Liver (tissue), 9 donors: ENCODE measurements around the gene FOXK1. TPM values are rescaled to one million over a fixed set of nuclear protein-coding genes. Genes with fewer than 3 reads are reported as not detected.

ENCODE experiments used
- DNase-seq: peaks from one replicate; pipeline ENCODE4 v3.0.0-alpha.2; 2017; ENCODE audit warnings: low spot score
- H3K27ac ChIP-seq, 2 donors: one replicate each; pipeline ENCODE4 v1.7.0; 2013; ENCODE audit warnings: inconsistent platforms in 2 of 2, low read length in 2 of 2, control low read depth in 1 of 2, low read depth in 1 of 2, mild to moderate bottlenecking in 1 of 2
- H3K27me3 ChIP-seq, 4 donors: one replicate each; pipeline versions ENCODE4 v1.6.1 to v1.7.0; 2013; ENCODE audit warnings: low read length in 3 of 4, inconsistent platforms in 1 of 4, mild to moderate bottlenecking in 1 of 4, moderate library complexity in 1 of 4; ENCODE audit not compliant: control insufficient read depth in 4 of 4, insufficient read depth in 4 of 4
- H3K36me3 ChIP-seq, 4 donors: one replicate each; pipeline versions ENCODE4 v1.6.1 to v1.7.0; 2013; ENCODE audit warnings: low read length in 3 of 4, mild to moderate bottlenecking in 3 of 4, low read depth in 1 of 4, moderate library complexity in 1 of 4; ENCODE audit not compliant: control insufficient read depth in 4 of 4, insufficient read depth in 3 of 4
- H3K4me1 ChIP-seq, 4 donors: one replicate each; pipeline versions ENCODE4 v1.6.1 to v1.7.0; 2013; ENCODE audit warnings: low read length in 3 of 4, mild to moderate bottlenecking in 3 of 4, moderate library complexity in 1 of 4; ENCODE audit not compliant: control insufficient read depth in 4 of 4, insufficient read depth in 4 of 4
- H3K4me3 ChIP-seq, 3 donors: one replicate each; pipeline versions ENCODE4 v1.6.1 to v1.7.0; 2013; ENCODE audit warnings: low read length in 3 of 3, control low read depth in 1 of 3, low read depth in 1 of 3, mild to moderate bottlenecking in 1 of 3
- H3K9ac ChIP-seq, 2 donors: one replicate each; pipeline ENCODE4 v1.7.0; 2013; ENCODE audit warnings: low read length in 2 of 2, mild to moderate bottlenecking in 2 of 2, moderate library complexity in 2 of 2, control low read depth in 1 of 2, low read depth in 1 of 2
- H3K9me3 ChIP-seq, 4 donors: one replicate each; pipeline versions ENCODE4 v1.6.1 to v1.7.0; 2013; ENCODE audit warnings: low read length in 3 of 4; ENCODE audit not compliant: control insufficient read depth in 4 of 4
- EGR1 ChIP-seq, 2 donors: IDR thresholded peaks; 2 replicates each; pipeline ENCODE4 v1.6.1; 2016 to 2018; ENCODE audit warnings: antibody characterized with exemption in 2 of 2, low read depth in 2 of 2
- FOXA1 ChIP-seq: IDR thresholded peaks from 2 replicates; pipeline ENCODE4 v1.6.1; 2016; ENCODE audit warnings: antibody characterized with exemption
- FOXA2 ChIP-seq: IDR thresholded peaks from 2 replicates; pipeline ENCODE4 v1.6.1; 2016; ENCODE audit warnings: antibody characterized with exemption
- GABPA ChIP-seq, 2 donors: IDR thresholded peaks in 1 of 2; conservative IDR thresholded peaks in 1 of 2; 2 replicates each; pipeline ENCODE4 v1.6.1; 2016; ENCODE audit warnings: antibody characterized with exemption in 2 of 2, mild to moderate bottlenecking in 1 of 2, moderate library complexity in 1 of 2
- HNF4A ChIP-seq, 2 donors: conservative IDR thresholded peaks; 2 replicates each; pipeline ENCODE4 v1.6.1; 2016; ENCODE audit warnings: antibody characterized with exemption in 2 of 2, mild to moderate bottlenecking in 2 of 2
- HNF4G ChIP-seq: IDR thresholded peaks from 2 replicates; pipeline ENCODE4 v1.6.1; 2016; ENCODE audit warnings: antibody characterized with exemption
- JUND ChIP-seq, 2 donors: IDR thresholded peaks; 2 replicates each; pipeline ENCODE4 v1.6.1; 2016; ENCODE audit warnings: antibody characterized with exemption in 2 of 2
- NR2F2 ChIP-seq: IDR thresholded peaks from 2 replicates; pipeline ENCODE4 v1.6.1; 2016; ENCODE audit warnings: antibody characterized with exemption
- RAD21 ChIP-seq, 2 donors: IDR thresholded peaks; 2 replicates each; pipeline ENCODE4 v1.6.1; 2016; ENCODE audit warnings: antibody characterized with exemption in 2 of 2, mild to moderate bottlenecking in 2 of 2
- RXRA ChIP-seq, 2 donors: IDR thresholded peaks; 2 replicates each; pipeline ENCODE4 v1.6.1; 2017 to 2018; ENCODE audit warnings: antibody characterized with exemption in 2 of 2, mild to moderate bottlenecking in 1 of 2
- SP1 ChIP-seq: IDR thresholded peaks from 2 replicates; pipeline ENCODE4 v1.6.1; 2018; ENCODE audit warnings: antibody characterized with exemption, mild to moderate bottlenecking
- TAF1 ChIP-seq: conservative IDR thresholded peaks from 2 replicates; pipeline ENCODE4 v1.6.1; 2016; ENCODE audit warnings: antibody characterized with exemption, mild to moderate bottlenecking
- YY1 ChIP-seq: IDR thresholded peaks from 2 replicates; pipeline ENCODE4 v1.6.1; 2016; ENCODE audit warnings: antibody characterized with exemption, mild to moderate bottlenecking
- WGBS: extraction: QIAGEN DNeasy Blood & Tissue Kit; methylation state at CpG from one replicate; pipeline ENCODE4 v1.1.7; 2013; 5-methylcytosine and 5-hydroxymethylcytosine counted together
- polyA plus RNA-seq, 2 donors: library from polyadenylated mRNA; stranded (reverse) in 1 of 2; unstranded in 1 of 2; fragments of 200-250 nt in 1 of 2; fragments of >200 nt in 1 of 2; fragmentation: Nextera tagmentation in 1 of 2; extraction: Ambion mirVana in 1 of 2; gene quantifications; one replicate each; pipeline versions ENCODE4 v1.2.1 to v1.2.3, GENCODE V29; 2013 to 2015
- total RNA-seq, 2 donors: library from RNA; depleted of rRNA; stranded (reverse); fragments of >200 nt; gene quantifications; one replicate each; pipeline ENCODE4 v1.2.3, GENCODE V29; 2014
- TF ChIP-seq, protein P1 (sequence below): fragments of 150-350 bp; IDR thresholded peaks from 2 replicates; pipeline ENCODE4 v1.5.1; 2017; ENCODE audit warnings: improper control_type of control experiment, low read depth, low read length; ENCODE audit not compliant: missing input control
- TF ChIP-seq, protein P2 (sequence below): IDR thresholded peaks from 2 replicates; pipeline ENCODE4 v1.6.1; 2016; ENCODE audit warnings: antibody characterized with exemption
- TF ChIP-seq, protein P3 (sequence below): IDR thresholded peaks from 2 replicates; pipeline ENCODE4 v1.6.1; 2016; ENCODE audit warnings: antibody characterized with exemption, mild to moderate bottlenecking
- TF ChIP-seq, protein P4 (sequence below): IDR thresholded peaks from 2 replicates; pipeline ENCODE4 v1.6.1; 2016; ENCODE audit warnings: antibody characterized with exemption
- TF ChIP-seq, protein P5 (sequence below): IDR thresholded peaks from 2 replicates; pipeline ENCODE4 v1.6.1; 2016; ENCODE audit warnings: antibody characterized with exemption
- donor health status: healthy.
- donor health status: healthy.
- donor health status: healthy.
- donor health status: healthy.
- donor health status: healthy.

FOXK1 gene
- total and polyA plus RNA-seq, 4 donors: 1.2 to 8.5 (median 4.4) TPM

DNA sequence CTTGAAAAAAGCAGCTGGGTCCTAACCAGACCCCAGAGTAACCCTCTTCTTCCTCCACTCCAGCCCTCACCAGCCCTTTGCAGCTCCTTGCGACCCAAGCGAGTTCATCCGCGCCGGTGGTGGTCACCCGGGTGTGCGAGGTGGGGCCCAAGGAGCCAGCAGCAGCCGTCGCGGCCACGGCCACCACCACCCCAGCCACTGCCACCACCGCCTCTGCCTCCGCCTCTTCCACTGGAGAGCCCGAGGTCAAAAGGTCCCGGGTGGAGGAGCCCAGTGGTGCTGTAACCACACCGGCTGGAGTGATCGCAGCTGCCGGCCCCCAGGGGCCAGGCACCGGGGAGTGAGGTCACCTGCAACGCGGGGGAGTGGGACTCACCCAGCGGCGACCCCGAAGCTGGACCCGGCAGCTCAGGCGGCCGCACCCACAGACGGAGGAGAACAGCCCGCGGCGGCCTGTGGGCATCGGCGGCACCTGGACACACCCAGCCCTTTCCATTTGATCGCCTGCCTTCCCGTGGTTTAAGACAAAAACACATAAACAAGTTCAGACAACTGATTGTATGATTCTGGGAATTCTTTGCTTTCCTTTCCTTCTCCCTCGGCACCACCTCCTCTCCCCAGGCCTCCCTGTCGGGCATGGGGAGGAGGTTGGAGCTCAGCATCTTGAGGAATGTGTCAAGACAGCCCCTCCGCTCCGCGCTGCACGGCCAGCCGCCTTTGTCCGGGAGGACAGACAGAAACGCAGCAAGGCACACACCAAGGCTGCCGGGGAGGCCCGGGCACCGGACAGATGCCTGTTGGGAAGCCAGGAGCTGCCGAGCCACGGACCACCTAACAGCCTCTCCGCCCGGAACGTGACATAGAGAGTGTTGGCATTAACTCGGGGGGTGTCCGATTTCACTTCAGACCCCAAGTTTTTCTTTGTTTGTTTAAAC is 80.3 kb downstream of the FOXK1 start:
- TF ChIP-seq RAD21 (IDR thresholded peaks at IDR 0.05): no peak
- TF ChIP-seq TAF1: no peak
- TF ChIP-seq, protein P1, sequence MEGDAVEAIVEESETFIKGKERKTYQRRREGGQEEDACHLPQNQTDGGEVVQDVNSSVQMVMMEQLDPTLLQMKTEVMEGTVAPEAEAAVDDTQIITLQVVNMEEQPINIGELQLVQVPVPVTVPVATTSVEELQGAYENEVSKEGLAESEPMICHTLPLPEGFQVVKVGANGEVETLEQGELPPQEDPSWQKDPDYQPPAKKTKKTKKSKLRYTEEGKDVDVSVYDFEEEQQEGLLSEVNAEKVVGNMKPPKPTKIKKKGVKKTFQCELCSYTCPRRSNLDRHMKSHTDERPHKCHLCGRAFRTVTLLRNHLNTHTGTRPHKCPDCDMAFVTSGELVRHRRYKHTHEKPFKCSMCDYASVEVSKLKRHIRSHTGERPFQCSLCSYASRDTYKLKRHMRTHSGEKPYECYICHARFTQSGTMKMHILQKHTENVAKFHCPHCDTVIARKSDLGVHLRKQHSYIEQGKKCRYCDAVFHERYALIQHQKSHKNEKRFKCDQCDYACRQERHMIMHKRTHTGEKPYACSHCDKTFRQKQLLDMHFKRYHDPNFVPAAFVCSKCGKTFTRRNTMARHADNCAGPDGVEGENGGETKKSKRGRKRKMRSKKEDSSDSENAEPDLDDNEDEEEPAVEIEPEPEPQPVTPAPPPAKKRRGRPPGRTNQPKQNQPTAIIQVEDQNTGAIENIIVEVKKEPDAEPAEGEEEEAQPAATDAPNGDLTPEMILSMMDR: no peak
- TF ChIP-seq, protein P2, sequence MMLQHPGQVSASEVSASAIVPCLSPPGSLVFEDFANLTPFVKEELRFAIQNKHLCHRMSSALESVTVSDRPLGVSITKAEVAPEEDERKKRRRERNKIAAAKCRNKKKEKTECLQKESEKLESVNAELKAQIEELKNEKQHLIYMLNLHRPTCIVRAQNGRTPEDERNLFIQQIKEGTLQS: no peak
- TF ChIP-seq YY1: no peak
- no peak for TF ChIP-seq FOXA1
- TF ChIP-seq EGR1 (IDR thresholded peaks at IDR 0.05; ENCODE audit: low read depth in 2 of 2): no peak
- TF ChIP-seq JUND (IDR thresholded peaks at IDR 0.05): no peak
- no peak for TF ChIP-seq RXRA (IDR thresholded peaks at IDR 0.05)
- no peak for TF ChIP-seq FOXA2
- TF ChIP-seq NR2F2: no peak
- TF ChIP-seq HNF4A (conservative IDR thresholded peaks at IDR 0.05): no peak
- TF ChIP-seq, protein P3, sequence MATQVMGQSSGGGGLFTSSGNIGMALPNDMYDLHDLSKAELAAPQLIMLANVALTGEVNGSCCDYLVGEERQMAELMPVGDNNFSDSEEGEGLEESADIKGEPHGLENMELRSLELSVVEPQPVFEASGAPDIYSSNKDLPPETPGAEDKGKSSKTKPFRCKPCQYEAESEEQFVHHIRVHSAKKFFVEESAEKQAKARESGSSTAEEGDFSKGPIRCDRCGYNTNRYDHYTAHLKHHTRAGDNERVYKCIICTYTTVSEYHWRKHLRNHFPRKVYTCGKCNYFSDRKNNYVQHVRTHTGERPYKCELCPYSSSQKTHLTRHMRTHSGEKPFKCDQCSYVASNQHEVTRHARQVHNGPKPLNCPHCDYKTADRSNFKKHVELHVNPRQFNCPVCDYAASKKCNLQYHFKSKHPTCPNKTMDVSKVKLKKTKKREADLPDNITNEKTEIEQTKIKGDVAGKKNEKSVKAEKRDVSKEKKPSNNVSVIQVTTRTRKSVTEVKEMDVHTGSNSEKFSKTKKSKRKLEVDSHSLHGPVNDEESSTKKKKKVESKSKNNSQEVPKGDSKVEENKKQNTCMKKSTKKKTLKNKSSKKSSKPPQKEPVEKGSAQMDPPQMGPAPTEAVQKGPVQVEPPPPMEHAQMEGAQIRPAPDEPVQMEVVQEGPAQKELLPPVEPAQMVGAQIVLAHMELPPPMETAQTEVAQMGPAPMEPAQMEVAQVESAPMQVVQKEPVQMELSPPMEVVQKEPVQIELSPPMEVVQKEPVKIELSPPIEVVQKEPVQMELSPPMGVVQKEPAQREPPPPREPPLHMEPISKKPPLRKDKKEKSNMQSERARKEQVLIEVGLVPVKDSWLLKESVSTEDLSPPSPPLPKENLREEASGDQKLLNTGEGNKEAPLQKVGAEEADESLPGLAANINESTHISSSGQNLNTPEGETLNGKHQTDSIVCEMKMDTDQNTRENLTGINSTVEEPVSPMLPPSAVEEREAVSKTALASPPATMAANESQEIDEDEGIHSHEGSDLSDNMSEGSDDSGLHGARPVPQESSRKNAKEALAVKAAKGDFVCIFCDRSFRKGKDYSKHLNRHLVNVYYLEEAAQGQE: no peak
- TF ChIP-seq SP1: no peak
- TF ChIP-seq HNF4G: no peak
- TF ChIP-seq, protein P4, sequence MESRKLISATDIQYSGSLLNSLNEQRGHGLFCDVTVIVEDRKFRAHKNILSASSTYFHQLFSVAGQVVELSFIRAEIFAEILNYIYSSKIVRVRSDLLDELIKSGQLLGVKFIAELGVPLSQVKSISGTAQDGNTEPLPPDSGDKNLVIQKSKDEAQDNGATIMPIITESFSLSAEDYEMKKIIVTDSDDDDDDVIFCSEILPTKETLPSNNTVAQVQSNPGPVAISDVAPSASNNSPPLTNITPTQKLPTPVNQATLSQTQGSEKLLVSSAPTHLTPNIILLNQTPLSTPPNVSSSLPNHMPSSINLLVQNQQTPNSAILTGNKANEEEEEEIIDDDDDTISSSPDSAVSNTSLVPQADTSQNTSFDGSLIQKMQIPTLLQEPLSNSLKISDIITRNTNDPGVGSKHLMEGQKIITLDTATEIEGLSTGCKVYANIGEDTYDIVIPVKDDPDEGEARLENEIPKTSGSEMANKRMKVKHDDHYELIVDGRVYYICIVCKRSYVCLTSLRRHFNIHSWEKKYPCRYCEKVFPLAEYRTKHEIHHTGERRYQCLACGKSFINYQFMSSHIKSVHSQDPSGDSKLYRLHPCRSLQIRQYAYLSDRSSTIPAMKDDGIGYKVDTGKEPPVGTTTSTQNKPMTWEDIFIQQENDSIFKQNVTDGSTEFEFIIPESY: no peak
- TF ChIP-seq, protein P5, sequence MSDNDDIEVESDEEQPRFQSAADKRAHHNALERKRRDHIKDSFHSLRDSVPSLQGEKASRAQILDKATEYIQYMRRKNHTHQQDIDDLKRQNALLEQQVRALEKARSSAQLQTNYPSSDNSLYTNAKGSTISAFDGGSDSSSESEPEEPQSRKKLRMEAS: no peak
- TF ChIP-seq GABPA (IDR thresholded peaks at IDR 0.05 in 1 of 2, conservative IDR thresholded peaks at IDR 0.05 in 1 of 2): no peak
- Histone ChIP-seq H3K4me1 (no peaks in the 10 kb centered on the region), H3K9me3 (no peaks in the 10 kb centered on the region), H3K4me3 (no peak overlapping the region), H3K27me3 (no peaks in the 10 kb centered on the region), H3K36me3 (peaks cover 17 to 61% (median 41%) of the 10 kb centered on the region in 4 donors), H3K27ac (no peak overlapping the region), H3K9ac (no peak overlapping the region)
- no peak for DNase-seq
- 97% methylated on average over 54 of the region's 54 CpGs for WGBS
